ENCODE measurements around the gene SMARCA5. TPM values are rescaled to one million over a fixed set of nuclear protein-coding genes. Genes with fewer than 3 reads are reported as not detected.
A peak's percentile ranks its signal among the peaks of the same experiment; 100 is the strongest.

Gene SMARCA5
- total RNA-seq, 2 experiments from 2014 or later: 63.4 to 82.2 TPM

DNA sequence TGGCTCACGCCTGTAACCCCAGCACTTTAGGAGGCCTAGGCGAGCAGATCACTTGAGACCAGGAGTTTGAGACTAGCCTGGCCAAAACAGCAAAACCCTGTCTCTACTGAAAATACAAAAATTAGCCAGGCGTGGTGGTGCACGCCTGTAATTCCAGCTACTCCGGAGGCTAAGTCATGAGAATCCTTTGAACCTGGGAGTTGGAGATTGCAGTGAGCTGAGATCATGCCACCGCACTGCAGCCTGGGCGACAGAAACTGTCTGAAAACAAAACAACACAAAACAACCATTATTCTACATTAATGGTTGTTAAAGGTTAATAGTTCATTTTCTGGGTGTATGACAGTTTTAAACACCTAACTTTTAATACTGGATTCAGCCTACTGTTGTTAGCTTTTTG is 1.6 kb upstream of the SMARCA5 start:
- TF ChIP-seq EZH2phosphoT487 (IDR thresholded peaks at IDR 0.05; ENCODE audit: borderline replicate concordance, low read depth, low read length): no peak
- TF ChIP-seq, protein P1, sequence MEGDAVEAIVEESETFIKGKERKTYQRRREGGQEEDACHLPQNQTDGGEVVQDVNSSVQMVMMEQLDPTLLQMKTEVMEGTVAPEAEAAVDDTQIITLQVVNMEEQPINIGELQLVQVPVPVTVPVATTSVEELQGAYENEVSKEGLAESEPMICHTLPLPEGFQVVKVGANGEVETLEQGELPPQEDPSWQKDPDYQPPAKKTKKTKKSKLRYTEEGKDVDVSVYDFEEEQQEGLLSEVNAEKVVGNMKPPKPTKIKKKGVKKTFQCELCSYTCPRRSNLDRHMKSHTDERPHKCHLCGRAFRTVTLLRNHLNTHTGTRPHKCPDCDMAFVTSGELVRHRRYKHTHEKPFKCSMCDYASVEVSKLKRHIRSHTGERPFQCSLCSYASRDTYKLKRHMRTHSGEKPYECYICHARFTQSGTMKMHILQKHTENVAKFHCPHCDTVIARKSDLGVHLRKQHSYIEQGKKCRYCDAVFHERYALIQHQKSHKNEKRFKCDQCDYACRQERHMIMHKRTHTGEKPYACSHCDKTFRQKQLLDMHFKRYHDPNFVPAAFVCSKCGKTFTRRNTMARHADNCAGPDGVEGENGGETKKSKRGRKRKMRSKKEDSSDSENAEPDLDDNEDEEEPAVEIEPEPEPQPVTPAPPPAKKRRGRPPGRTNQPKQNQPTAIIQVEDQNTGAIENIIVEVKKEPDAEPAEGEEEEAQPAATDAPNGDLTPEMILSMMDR (conservative IDR thresholded peaks at IDR 0.05; ENCODE audit: low read length): no peak
- ChIA-PET POLR2A (interaction anchor here (1.9 kb wide), 1 partner anchor 9 kb away, joined by 10 read pairs; no protein-coding TSS in a partner anchor), CTCF (ENCODE audit: unreplicated experiment) (interaction anchor here (1.1 kb wide), 1 partner anchor 9 kb away, joined by 3 read pairs; no protein-coding TSS in a partner anchor)
- H3K9me2 ChIP-seq (ENCODE audit: insufficient read depth, low read length): no peaks in the 10 kb centered on the region
- no TSS peak for BruUV-seq (replicated peaks)
- H3K27ac ChIP-seq (ENCODE audit: low read depth, low read length, poor library complexity, severe bottlenecking): no peak overlapping the region
- H3K79me2 ChIP-seq (ENCODE audit: insufficient read depth, low read depth, low read length): peaks cover 35% of the 10 kb centered on the region
- peak overlapping the region; percentile 89; the same call in 1 of the 2 replicates for H2AFZ ChIP-seq (ENCODE audit: low read length)
- no peaks in the 10 kb centered on the region for H3K9me3 ChIP-seq (ENCODE audit: low read length)
- intact Hi-C loops (cut with micrococcal nuclease; ENCODE audit: unreplicated experiment): loop anchor here (5.0 kb wide), 1 partner anchor 115 kb away; no protein-coding TSS in a partner anchor
- H3K4me3 ChIP-seq (ENCODE audit: low read depth, low read length, poor library complexity, severe bottlenecking): no peak overlapping the region
- peaks cover 27% of the 10 kb centered on the region for H3K36me3 ChIP-seq (ENCODE audit: insufficient read depth, low read length)
- H3K4me2 ChIP-seq (ENCODE audit: low read length): no peak overlapping the region
- DNase-seq (ENCODE audit: low spot score): no peak
- H3K4me1 ChIP-seq (ENCODE audit: insufficient read depth, low read length, poor library complexity, severe bottlenecking): peaks cover 23% of the 10 kb centered on the region
- peaks cover 28% of the 10 kb centered on the region for H4K20me1 ChIP-seq (ENCODE audit: insufficient read depth, low read length)

DNA sequence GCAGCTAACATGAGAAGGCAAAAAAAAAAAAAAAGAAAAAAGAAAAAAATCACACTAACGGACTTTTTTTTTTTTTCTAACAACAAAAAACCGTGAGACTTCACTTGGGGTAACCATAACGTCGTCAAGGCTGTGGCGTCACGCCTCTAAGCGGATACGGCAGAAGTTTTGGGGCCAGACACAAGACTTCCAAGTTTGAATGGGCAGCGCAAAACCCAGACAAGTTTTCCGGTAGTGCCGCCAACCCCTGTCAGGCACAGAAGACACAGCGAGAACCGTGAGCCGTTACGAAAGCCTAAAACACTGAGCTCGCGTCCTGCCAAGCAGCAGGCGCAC is 556 bp upstream of the SMARCA5 start:
- TSS peak; percentile 93 for BruUV-seq (replicated peaks)
- no peak for DNase-seq (ENCODE audit: low spot score)
- Histone ChIP-seq H4K20me1 (ENCODE audit: insufficient read depth, low read length) (peaks cover 33% of the 10 kb centered on the region), H3K9me3 (ENCODE audit: low read length) (no peaks in the 10 kb centered on the region), H3K36me3 (ENCODE audit: insufficient read depth, low read length) (peaks cover 37% of the 10 kb centered on the region), H3K79me2 (ENCODE audit: insufficient read depth, low read depth, low read length) (peaks cover 45% of the 10 kb centered on the region), H3K4me3 (ENCODE audit: low read depth, low read length, poor library complexity, severe bottlenecking) (peak overlapping the region; percentile 96), H3K27ac (ENCODE audit: low read depth, low read length, poor library complexity, severe bottlenecking) (peak overlapping the region; percentile 81), H3K4me2 (ENCODE audit: low read length) (peak overlapping the region; percentile 95), H3K9me2 (ENCODE audit: insufficient read depth, low read length) (no peaks in the 10 kb centered on the region), H3K4me1 (ENCODE audit: insufficient read depth, low read length, poor library complexity, severe bottlenecking) (peaks cover 34% of the 10 kb centered on the region), H2AFZ (ENCODE audit: low read length) (peak overlapping the region; percentile 89)
- ChIA-PET CTCF (ENCODE audit: unreplicated experiment) (no interaction called here), POLR2A (interaction anchor here (0.6 to 2.1 kb wide), 16 partner anchors 11 to 1585 kb away, joined by 3 to 11 read pairs (median 4); partner anchors contain the start of genes ABCE1 and GAB1)
- intact Hi-C loops (cut with micrococcal nuclease; ENCODE audit: unreplicated experiment): loop anchor here (1.0 to 5.0 kb wide), 3 partner anchors 116 to 329 kb away; partner anchors contain the start of gene USP38
- TF ChIP-seq, protein P1 (conservative IDR thresholded peaks at IDR 0.05; ENCODE audit: low read length): no peak
- no peak for TF ChIP-seq EZH2phosphoT487 (IDR thresholded peaks at IDR 0.05; ENCODE audit: borderline replicate concordance, low read depth, low read length)

DNA sequence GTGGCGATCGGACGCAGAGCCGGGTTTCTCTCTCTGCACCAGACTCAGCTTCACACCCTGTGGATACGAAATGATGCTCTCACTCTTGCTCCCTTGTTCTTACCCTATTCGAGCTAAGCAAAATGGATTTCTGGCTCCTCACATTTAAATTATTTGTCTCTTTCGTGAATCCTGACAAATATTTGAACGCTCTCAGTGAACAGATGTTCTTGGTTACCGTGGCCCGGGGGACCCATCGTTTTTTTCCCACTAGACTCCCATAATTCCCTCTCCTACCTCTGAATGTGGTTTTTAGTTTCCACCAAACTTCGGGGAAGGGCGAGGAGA is 630 bp downstream of the SMARCA5 start:
- intact Hi-C loops (cut with micrococcal nuclease; ENCODE audit: unreplicated experiment): loop anchor here (5.0 kb wide), 1 partner anchor 117 kb away; no protein-coding TSS in a partner anchor
- H3K36me3 ChIP-seq (ENCODE audit: insufficient read depth, low read length): peaks cover 48% of the 10 kb centered on the region
- no TSS peak for BruUV-seq (replicated peaks)
- H2AFZ ChIP-seq (ENCODE audit: low read length): peak overlapping the region; percentile 89; the same call in 1 of the 2 replicates
- H3K4me3 ChIP-seq (ENCODE audit: low read depth, low read length, poor library complexity, severe bottlenecking): peak overlapping the region; percentile 96
- no peaks in the 10 kb centered on the region for H3K9me3 ChIP-seq (ENCODE audit: low read length)
- H3K4me1 ChIP-seq (ENCODE audit: insufficient read depth, low read length, poor library complexity, severe bottlenecking): peaks cover 37% of the 10 kb centered on the region
- peak overlapping the region; percentile 95 for H3K4me2 ChIP-seq (ENCODE audit: low read length)
- ChIA-PET POLR2A (interaction anchor here (0.6 to 2.1 kb wide), 3 partner anchors 14 to 325 kb away, joined by 3 to 11 read pairs (median 4); no protein-coding TSS in a partner anchor), CTCF (ENCODE audit: unreplicated experiment) (interaction anchor here (0.6 kb wide), 1 partner anchor 26 kb away, joined by 10 read pairs; no protein-coding TSS in a partner anchor)
- no peaks in the 10 kb centered on the region for H3K9me2 ChIP-seq (ENCODE audit: insufficient read depth, low read length)
- DNase-seq (ENCODE audit: low spot score): no peak
- peaks cover 57% of the 10 kb centered on the region for H3K79me2 ChIP-seq (ENCODE audit: insufficient read depth, low read depth, low read length)
- TF ChIP-seq, protein P1 (conservative IDR thresholded peaks at IDR 0.05; ENCODE audit: low read length): no peak
- no peak for TF ChIP-seq EZH2phosphoT487 (IDR thresholded peaks at IDR 0.05; ENCODE audit: borderline replicate concordance, low read depth, low read length)
- H3K27ac ChIP-seq (ENCODE audit: low read depth, low read length, poor library complexity, severe bottlenecking): peak overlapping the region; percentile 81
- peaks cover 41% of the 10 kb centered on the region for H4K20me1 ChIP-seq (ENCODE audit: insufficient read depth, low read length)

All from OCI-LY7 (cell line).